H9 (cell line): ENCODE data around the gene AMACR. TPM values are rescaled to one million over a fixed set of nuclear protein-coding genes. Genes with fewer than 3 reads are reported as not detected.

ENCODE experiments used
- DNase-seq: peaks from one replicate; pipeline ENCODE4 v3.0.0-alpha.2; 2017
- H2AFZ ChIP-seq: one replicate; pipeline ENCODE4 v1.6.1; 2013; ENCODE audit warnings: mild to moderate bottlenecking, low read length, control low read depth, moderate library complexity
- H2AK5ac ChIP-seq: 2 replicates; pipeline ENCODE4 v1.6.1; 2013; ENCODE audit warnings: low read length, control low read depth, mixed read lengths; ENCODE audit not compliant: insufficient read length
- H2BK120ac ChIP-seq: one replicate; pipeline ENCODE4 v1.6.1; 2013; ENCODE audit warnings: low read depth, mild to moderate bottlenecking, low read length, control low read depth, inconsistent platforms; ENCODE audit not compliant: poor library complexity, severe bottlenecking
- H2BK12ac ChIP-seq: 2 replicates; pipeline ENCODE4 v1.6.1; 2013; ENCODE audit warnings: low read length, control low read depth, mixed read lengths, low read depth; ENCODE audit not compliant: insufficient read length
- H2BK15ac ChIP-seq: 2 replicates; pipeline ENCODE4 v1.6.1; 2013; ENCODE audit warnings: low read depth, low read length, control low read depth
- H2BK20ac ChIP-seq: one replicate; pipeline ENCODE4 v1.6.1; 2013; ENCODE audit warnings: low read depth, mild to moderate bottlenecking, low read length, control low read depth, inconsistent platforms; ENCODE audit not compliant: poor library complexity, severe bottlenecking
- H2BK5ac ChIP-seq: 2 replicates; pipeline ENCODE4 v1.6.1; 2013; ENCODE audit warnings: low read length, control low read depth, mixed read lengths; ENCODE audit not compliant: insufficient read length
- H3K14ac ChIP-seq: 2 replicates; pipeline ENCODE4 v1.6.1; 2013; ENCODE audit warnings: low read length, control low read depth; ENCODE audit not compliant: insufficient read depth
- H3K18ac ChIP-seq: 2 replicates; pipeline ENCODE4 v1.6.1; 2013; ENCODE audit warnings: low read depth, mild to moderate bottlenecking, mixed read lengths, low read length, control low read depth; ENCODE audit not compliant: insufficient read length
- H3K23ac ChIP-seq: 2 replicates; pipeline ENCODE4 v1.6.1; 2013; ENCODE audit warnings: low read length, control low read depth, mixed read lengths, low read depth; ENCODE audit not compliant: insufficient read length
- H3K23me2 ChIP-seq: 2 replicates; pipeline ENCODE4 v1.6.1; 2013; ENCODE audit warnings: low read depth, mild to moderate bottlenecking, mixed read lengths, low read length, control low read depth; ENCODE audit not compliant: insufficient read length, poor library complexity, severe bottlenecking
- H3K27ac ChIP-seq: 2 replicates; pipeline ENCODE4 v1.5.1; 2013; ENCODE audit warnings: low read length, control low read depth, mixed read lengths, low read depth; ENCODE audit not compliant: insufficient read length
- H3K27me3 ChIP-seq: 2 replicates; pipeline ENCODE4 v1.6.1; 2013; ENCODE audit warnings: low read length, control low read depth, inconsistent platforms; ENCODE audit not compliant: insufficient read depth
- H3K4ac ChIP-seq: 2 replicates; pipeline ENCODE4 v1.6.1; 2013; ENCODE audit warnings: low read depth, mild to moderate bottlenecking, control low read depth, inconsistent platforms, low read length, moderate library complexity
- H3K4me1 ChIP-seq: 2 replicates; pipeline ENCODE4 v1.6.1; 2013; ENCODE audit warnings: low read length, control low read depth, inconsistent platforms; ENCODE audit not compliant: insufficient read depth
- H3K4me2 ChIP-seq: 2 replicates; pipeline ENCODE4 v1.6.1; 2013; ENCODE audit warnings: low read length, control low read depth, mixed read lengths; ENCODE audit not compliant: insufficient read length, insufficient read depth
- H3K56ac ChIP-seq: 2 replicates; pipeline ENCODE4 v1.6.1; 2013; ENCODE audit warnings: low read depth, mild to moderate bottlenecking, mixed read lengths, low read length, control low read depth; ENCODE audit not compliant: insufficient read length
- H3K79me1 ChIP-seq: 2 replicates; pipeline ENCODE4 v1.6.1; 2013; ENCODE audit warnings: low read depth, mild to moderate bottlenecking, moderate library complexity, low read length, control low read depth, inconsistent platforms; ENCODE audit not compliant: insufficient read depth, poor library complexity, severe bottlenecking
- H3K79me2 ChIP-seq: 2 replicates; pipeline ENCODE4 v1.6.1; 2013; ENCODE audit warnings: low read length, control low read depth, inconsistent platforms; ENCODE audit not compliant: insufficient read depth
- H3K9ac ChIP-seq: 2 replicates; pipeline ENCODE4 v1.6.1; 2013; ENCODE audit warnings: low read length, control low read depth, mixed read lengths; ENCODE audit not compliant: insufficient read length; ENCODE audit errors: extremely low read depth
- H3K9me3 ChIP-seq: one replicate; pipeline ENCODE4 v1.6.1; 2013; ENCODE audit warnings: low read depth, low read length, inconsistent platforms; ENCODE audit not compliant: control insufficient read depth
- H3T11ph ChIP-seq: one replicate; pipeline ENCODE4 v1.6.1; 2013; ENCODE audit warnings: mild to moderate bottlenecking, low read length, control low read depth, inconsistent platforms
- H4K20me1 ChIP-seq: one replicate; pipeline ENCODE4 v1.6.1; 2013; ENCODE audit not compliant: control insufficient read depth, insufficient read length, insufficient read depth
- H4K5ac ChIP-seq: 2 replicates; pipeline ENCODE4 v1.6.1; 2013; ENCODE audit warnings: low read depth, mild to moderate bottlenecking, mixed read lengths, low read length, control low read depth; ENCODE audit not compliant: insufficient read length
- H4K8ac ChIP-seq: replicated peaks from 2 replicates; pipeline ENCODE4 v1.6.1; 2013; ENCODE audit warnings: low read length, control low read depth, mixed read lengths, low read depth; ENCODE audit not compliant: insufficient read length
- H4K91ac ChIP-seq: 2 replicates; pipeline ENCODE4 v1.6.1; 2013; ENCODE audit warnings: low read depth, mild to moderate bottlenecking, moderate library complexity, mixed read lengths, low read length, control low read depth; ENCODE audit not compliant: insufficient read length
- H3K27ac Mint-ChIP-seq, 3 experiments: 2 replicates in 2 of 3; 3 replicates in 1 of 3; pipeline ENCODE4 v1.8.0; 2020 to 2021; ENCODE audit warnings: mixed read lengths in 3 of 3, mild to moderate bottlenecking in 1 of 3, moderate library complexity in 1 of 3
- H3K27me3 Mint-ChIP-seq: 2 replicates; pipeline ENCODE4 v1.8.0; 2021; ENCODE audit warnings: low read depth, mild to moderate bottlenecking, moderate library complexity, mixed read lengths
- H3K36me3 Mint-ChIP-seq, 3 experiments: 2 replicates in 2 of 3; 3 replicates in 1 of 3; pipeline ENCODE4 v1.8.0; 2020 to 2021; ENCODE audit warnings: low read depth in 3 of 3, mixed read lengths in 3 of 3; ENCODE audit not compliant: insufficient read depth in 1 of 3
- H3K4me1 Mint-ChIP-seq, 2 experiments: 2 replicates each; pipeline ENCODE4 v1.8.0; 2020; ENCODE audit warnings: mixed read lengths in 2 of 2
- H3K4me3 Mint-ChIP-seq, 2 experiments: 2 replicates in 1 of 2; 3 replicates in 1 of 2; pipeline ENCODE4 v1.8.0; 2020 to 2021; ENCODE audit warnings: mild to moderate bottlenecking in 2 of 2, mixed read lengths in 2 of 2, moderate library complexity in 1 of 2
- H3K9me3 Mint-ChIP-seq, 2 experiments: 2 replicates in 1 of 2; 3 replicates in 1 of 2; pipeline ENCODE4 v1.8.0; 2020; ENCODE audit warnings: mild to moderate bottlenecking in 2 of 2, mixed read lengths in 2 of 2, moderate library complexity in 1 of 2
- WGBS: extraction: QIAGEN DNeasy Blood & Tissue Kit; methylation state at CpG from one replicate; pipeline ENCODE4 v1.1.7; 2013; ENCODE audit warnings: missing lambda C conversion rate, low lambda C conversion rate, mixed read lengths; ENCODE audit not compliant: insufficient read length; ENCODE audit errors: extremely low coverage; 5-methylcytosine and 5-hydroxymethylcytosine counted together
- total RNA-seq: library from RNA; stranded (reverse); gene quantifications from 2 replicates; pipeline ENCODE4 v1.2.1, GENCODE V29; 2021
- TF ChIP-seq, protein P1 (sequence below): fragments of 200-600 bp; sonication (generic); conservative IDR thresholded peaks from 3 replicates; pipeline ENCODE4 v1.8.0; 2021; ENCODE audit warnings: antibody characterized with exemption, mild to moderate bottlenecking

The AMACR gene
- total RNA-seq, 1 experiment from 2014 or later: 9.7 TPM

DNA sequence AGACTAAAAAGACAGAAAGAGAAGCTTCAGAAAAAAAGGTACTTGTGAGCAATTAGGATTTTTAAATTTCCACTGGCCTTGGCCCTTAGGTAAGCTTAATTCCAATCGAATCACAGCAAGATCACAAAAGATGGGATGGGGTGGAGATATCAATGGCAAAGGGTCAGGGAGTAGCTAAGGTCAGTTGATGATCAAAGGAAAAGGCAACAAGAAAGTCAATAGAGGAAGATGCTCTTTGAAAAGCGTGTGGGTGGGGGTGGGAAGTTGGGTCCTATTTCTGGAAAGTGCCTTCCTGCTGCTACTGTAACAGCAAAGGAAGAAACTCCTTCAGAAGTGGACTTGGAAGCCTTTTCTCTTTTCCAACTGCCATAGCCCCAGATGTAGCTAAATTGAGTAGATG, 27.9 kb upstream of the AMACR start:
- Histone ChIP-seq H3K27me3 (no peaks in the 10 kb centered on the region), H4K20me1 (no peaks in the 10 kb centered on the region), H2AFZ (no peak overlapping the region), H2AK5ac (no peak overlapping the region), H3K27ac (no peak overlapping the region), H3K79me2 (no peaks in the 10 kb centered on the region), H3K9ac (no peak overlapping the region), H4K5ac (no peak overlapping the region), H3K14ac (no peak overlapping the region), H2BK15ac (no peak overlapping the region), H3K23me2 (no peaks in the 10 kb centered on the region), H3K23ac (no peak overlapping the region), H3K4me1 (0 out of 2 replicates have a peak, but pooled peaks cover 2% of the 10 kb centered on the region), H2BK20ac (no peak overlapping the region), H3K4me2 (no peak overlapping the region), H3K9me3 (no peaks in the 10 kb centered on the region), H3K79me1 (no peaks in the 10 kb centered on the region), H3K4ac (no peak overlapping the region), H4K91ac (no peak overlapping the region), H3K56ac (no peak overlapping the region), H2BK12ac (no peak overlapping the region), H2BK120ac (no peak overlapping the region), H3T11ph (no peak overlapping the region), H2BK5ac (no peak overlapping the region), H4K8ac (no peak overlapping the region), H3K18ac (no peak overlapping the region)
- H3K27ac Mint-ChIP-seq: no peak overlapping the region
- DNase-seq: no peak
- WGBS: no CpG with 5 or more reads among the region's 2 CpGs
- TF ChIP-seq, protein P1, sequence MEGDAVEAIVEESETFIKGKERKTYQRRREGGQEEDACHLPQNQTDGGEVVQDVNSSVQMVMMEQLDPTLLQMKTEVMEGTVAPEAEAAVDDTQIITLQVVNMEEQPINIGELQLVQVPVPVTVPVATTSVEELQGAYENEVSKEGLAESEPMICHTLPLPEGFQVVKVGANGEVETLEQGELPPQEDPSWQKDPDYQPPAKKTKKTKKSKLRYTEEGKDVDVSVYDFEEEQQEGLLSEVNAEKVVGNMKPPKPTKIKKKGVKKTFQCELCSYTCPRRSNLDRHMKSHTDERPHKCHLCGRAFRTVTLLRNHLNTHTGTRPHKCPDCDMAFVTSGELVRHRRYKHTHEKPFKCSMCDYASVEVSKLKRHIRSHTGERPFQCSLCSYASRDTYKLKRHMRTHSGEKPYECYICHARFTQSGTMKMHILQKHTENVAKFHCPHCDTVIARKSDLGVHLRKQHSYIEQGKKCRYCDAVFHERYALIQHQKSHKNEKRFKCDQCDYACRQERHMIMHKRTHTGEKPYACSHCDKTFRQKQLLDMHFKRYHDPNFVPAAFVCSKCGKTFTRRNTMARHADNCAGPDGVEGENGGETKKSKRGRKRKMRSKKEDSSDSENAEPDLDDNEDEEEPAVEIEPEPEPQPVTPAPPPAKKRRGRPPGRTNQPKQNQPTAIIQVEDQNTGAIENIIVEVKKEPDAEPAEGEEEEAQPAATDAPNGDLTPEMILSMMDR: no peak
- no peaks in the 10 kb centered on the region for H3K27me3 Mint-ChIP-seq
- H3K9me3 Mint-ChIP-seq: peaks cover 2 to 3% of the 10 kb centered on the region in 2 experiments; a peak in 2 of 5 replicates
- H3K4me3 Mint-ChIP-seq: no peak overlapping the region
- H3K36me3 Mint-ChIP-seq: peaks cover 1 to 6% (median 4%) of the 10 kb centered on the region in 3 experiments; a peak in 4 of 7 replicates
- H3K4me1 Mint-ChIP-seq: peaks cover 18 to 21% of the 10 kb centered on the region in 2 experiments
